ENCODE data around the gene SBF2. TPM values are rescaled to one million over a fixed set of nuclear protein-coding genes. Genes with fewer than 3 reads are reported as not detected.

The SBF2 gene
- total RNA-seq, 4 donors from 2014 or later = 53.8 to 125 (median 76.4) TPM

- ATAC-seq (ENCODE audit: low FRiP score) (peak; percentile 74), DNase-seq (ENCODE audit: low spot score) (no peak)
- no peak for TF ChIP-seq CTCF (IDR thresholded peaks at IDR 0.05)
Observed at GRCh38 chr11:9815486-9816136, 478.4 kb downstream of the SBF2 start.

- no peak for ATAC-seq (ENCODE audit: low FRiP score)
Observed at GRCh38 chr11:9814108-9814507, 479.9 kb downstream of the SBF2 start.

GRCh38 chr11:9808943-9809342 lies 485.1 kb downstream of the SBF2 start:
- DNase-seq (ENCODE audit: low spot score) (no peak), ATAC-seq (ENCODE audit: low FRiP score) (no peak)
- no peak for TF ChIP-seq CTCF (IDR thresholded peaks at IDR 0.05)

More at GRCh38 chr11:9814108-9814507, 479.9 kb downstream of the SBF2 start:
- TF ChIP-seq CTCF (IDR thresholded peaks at IDR 0.05) = no peak
- no peak for DNase-seq (ENCODE audit: low spot score)

- no peak for TF ChIP-seq CTCF (IDR thresholded peaks at IDR 0.05)
- ATAC-seq (ENCODE audit: low FRiP score) = no peak
Observed at GRCh38 chr11:9806946-9807687, 486.9 kb downstream of the SBF2 start.

GRCh38 chr11:9804419-9804902 lies 489.6 kb downstream of the SBF2 start:
- TF ChIP-seq CTCF (IDR thresholded peaks at IDR 0.05) = no peak
- no peak for DNase-seq (ENCODE audit: low spot score)
- ATAC-seq (ENCODE audit: low FRiP score) = no peak

More at GRCh38 chr11:9806946-9807687, 486.9 kb downstream of the SBF2 start:
- no peak for DNase-seq (ENCODE audit: low spot score)

- ATAC-seq (ENCODE audit: low FRiP score) = peak; percentile 52
- DNase-seq (ENCODE audit: low spot score) = no peak
- TF ChIP-seq CTCF (IDR thresholded peaks at IDR 0.05) = no peak
Observed at GRCh38 chr11:9803685-9804418, 490.2 kb downstream of the SBF2 start.
